ENCODE measurements around the gene TMC1. TPM values are rescaled to one million over a fixed set of nuclear protein-coding genes. Genes with fewer than 3 reads are reported as not detected.
"Not testable (repeated sequence)": the region's sequence is repeated elsewhere in the genome, so short reads cannot be mapped to it uniquely, and the experiment has no call there.

Gene TMC1
- polyA plus RNA-seq, 4 donors, result 0.63 to 1.4 (median 0.88) TPM

DNA sequence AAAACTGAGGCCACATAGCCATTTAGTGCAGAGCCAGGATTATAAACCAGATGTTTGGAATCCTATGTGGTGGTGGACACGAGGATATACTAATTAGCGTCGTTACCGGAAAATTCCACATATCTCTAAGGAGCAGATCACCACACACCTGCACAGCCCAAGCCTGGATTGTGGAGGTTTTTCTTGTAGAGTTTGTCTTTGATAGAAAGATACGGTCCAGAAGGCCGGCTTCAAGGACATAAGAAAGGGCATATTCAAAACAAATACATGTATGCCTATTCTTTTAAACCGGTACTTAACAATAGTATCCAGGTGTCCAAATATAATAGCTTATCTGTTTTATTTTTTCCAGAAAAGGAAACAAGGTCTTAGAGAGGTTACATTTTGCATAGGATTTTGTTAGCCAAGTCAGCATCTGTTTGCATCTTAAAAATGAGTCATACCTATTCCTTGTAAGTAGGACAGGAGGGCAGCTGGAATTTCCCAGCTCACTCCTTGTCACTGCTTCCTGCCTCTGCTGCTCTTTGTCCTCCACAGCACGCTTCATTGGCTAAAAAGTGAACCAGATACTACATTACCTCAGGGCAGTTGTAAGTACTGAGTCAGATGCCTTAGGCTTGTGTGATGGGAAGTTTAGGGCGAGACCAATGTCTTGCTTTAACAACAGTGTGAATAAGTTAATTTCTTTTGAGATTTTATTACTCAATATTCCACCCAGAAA is 3.6 kb downstream of the TMC1 start:
- peak in 2 of 4 donors; percentile 47 to 48 for DNase-seq (ENCODE audit: low read depth in 4 of 4, low spot score in 3 of 4)

DNA sequence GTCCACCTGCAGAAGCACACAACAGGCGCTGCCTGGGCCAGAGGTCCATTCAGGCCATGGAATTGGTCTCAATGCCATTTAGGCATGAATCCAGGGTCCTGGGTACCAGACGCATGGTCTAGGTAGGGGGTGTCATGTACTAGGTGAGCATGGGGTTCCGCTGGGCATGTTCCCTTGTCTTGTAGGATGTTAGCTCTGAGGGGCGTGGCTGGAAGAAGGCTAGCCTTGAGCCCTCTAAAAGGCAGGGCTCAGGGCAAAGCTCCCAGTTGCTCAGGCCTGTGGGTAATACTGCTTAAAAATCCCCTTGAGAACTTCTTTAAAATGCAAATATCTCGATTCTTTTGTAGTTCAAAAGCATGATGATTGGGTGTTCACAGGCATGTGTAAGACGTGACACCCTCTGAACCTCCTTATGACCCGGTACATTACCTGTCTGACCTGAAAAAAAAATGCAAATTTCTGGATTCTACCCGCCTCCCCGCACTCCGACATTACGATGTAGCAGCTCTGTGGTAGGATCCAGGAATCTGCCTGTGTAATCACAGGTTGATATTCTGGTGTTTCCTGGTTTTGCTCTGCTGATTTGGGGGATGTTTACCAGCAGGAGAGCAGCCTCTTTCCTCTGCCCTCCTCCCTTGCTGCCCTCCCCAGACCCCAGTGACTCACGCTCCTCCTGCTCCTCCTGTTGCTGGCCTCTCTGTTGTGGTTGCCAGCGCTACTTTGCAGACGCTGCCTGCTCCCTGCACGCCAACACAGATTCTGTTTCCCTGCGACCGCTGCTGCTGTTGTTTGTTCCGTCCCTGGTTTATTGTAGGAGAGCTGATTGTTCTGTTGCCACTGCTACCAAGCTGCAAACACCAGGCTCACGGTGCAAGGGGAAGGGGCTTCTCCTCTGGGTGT is 5.7 kb downstream of the TMC1 start:
- peak in 3 of 4 donors; percentile 57 to 70 (median 62) for DNase-seq (ENCODE audit: low read depth in 4 of 4, low spot score in 3 of 4)

DNA sequence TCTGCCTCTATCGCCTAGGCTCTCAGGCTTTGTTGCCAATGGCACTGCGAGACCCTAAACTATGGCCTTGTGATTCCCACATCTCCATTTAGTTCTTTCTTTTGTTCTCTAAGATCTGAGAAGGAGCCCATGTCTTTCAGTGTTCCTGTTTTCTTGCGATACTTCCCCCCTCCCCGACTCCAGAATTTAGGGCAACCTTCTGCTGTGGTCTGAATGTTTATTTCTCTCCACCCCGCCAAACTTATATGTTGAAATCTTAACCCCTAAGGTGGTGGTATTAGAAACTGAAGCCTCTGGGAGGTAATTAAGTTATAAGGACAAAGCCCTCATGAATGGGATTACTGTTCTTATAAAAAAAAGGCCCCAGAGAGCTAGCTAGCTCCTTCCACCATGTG is 6.4 kb downstream of the TMC1 start:
- DNase-seq (ENCODE audit: low read depth in 4 of 4, low spot score in 3 of 4), result no peak

- no peak for DNase-seq (ENCODE audit: low read depth in 4 of 4, low spot score in 3 of 4)
Observed at GRCh38 chr9:72529531-72529930, 8.1 kb downstream of the TMC1 start.

DNA sequence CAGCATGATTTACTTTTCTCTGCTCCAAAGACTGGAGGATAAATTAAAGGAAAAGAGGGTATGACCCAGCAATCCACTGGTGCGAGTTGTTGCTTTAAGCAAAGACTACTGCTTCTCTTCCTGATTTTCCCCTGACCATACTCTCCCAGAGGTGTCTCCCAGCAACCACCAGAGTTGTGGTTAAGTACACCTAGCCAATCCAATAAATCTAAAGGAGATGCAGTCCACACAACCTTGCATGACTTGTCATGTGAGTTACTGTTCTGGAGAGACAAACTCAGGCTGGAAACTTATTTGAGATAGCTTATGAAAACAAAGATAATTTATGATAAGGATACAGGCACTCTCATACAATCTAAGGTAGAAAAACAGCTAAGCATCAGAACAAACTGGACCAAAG is 11.9 kb downstream of the TMC1 start:
- peak in 1 of 4 donors; percentile 53 for DNase-seq (ENCODE audit: low read depth in 4 of 4, low spot score in 3 of 4)

- no peak for DNase-seq (ENCODE audit: low read depth in 4 of 4, low spot score in 3 of 4)
Observed at GRCh38 chr9:72534931-72535330, 13.5 kb downstream of the TMC1 start.

DNA sequence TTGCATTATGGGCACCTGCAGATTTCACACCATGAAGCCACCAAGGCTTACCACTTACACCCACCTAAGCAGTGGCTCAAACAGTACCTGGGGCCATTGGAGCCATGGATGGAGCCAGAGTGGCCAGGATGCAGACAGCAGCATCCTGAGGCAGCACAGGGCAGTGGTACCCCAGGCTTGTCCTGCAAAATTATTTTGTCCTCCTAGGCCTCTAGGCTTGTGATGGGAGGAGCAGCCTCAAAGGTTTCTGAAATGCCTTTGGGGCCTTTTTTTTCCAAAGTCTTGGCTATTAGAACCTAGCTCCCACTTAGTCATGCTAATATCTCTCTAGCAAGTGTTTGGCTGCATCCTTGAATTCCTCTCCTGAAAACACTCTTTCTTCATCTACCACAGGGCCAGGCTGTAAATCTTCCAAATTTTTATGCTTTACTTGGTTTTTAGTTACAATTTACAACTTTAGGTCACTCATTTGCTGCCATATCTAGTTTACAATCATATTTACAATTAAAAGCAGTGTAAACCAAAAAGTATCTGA is 15.7 kb downstream of the TMC1 start:
- DNase-seq (ENCODE audit: low read depth in 4 of 4, low spot score in 3 of 4), result no peak

GRCh38 chr9:72537671-72538070 is 16.3 kb downstream of the TMC1 start:
- DNase-seq (ENCODE audit: low read depth in 4 of 4, low spot score in 3 of 4), result no peak

DNA sequence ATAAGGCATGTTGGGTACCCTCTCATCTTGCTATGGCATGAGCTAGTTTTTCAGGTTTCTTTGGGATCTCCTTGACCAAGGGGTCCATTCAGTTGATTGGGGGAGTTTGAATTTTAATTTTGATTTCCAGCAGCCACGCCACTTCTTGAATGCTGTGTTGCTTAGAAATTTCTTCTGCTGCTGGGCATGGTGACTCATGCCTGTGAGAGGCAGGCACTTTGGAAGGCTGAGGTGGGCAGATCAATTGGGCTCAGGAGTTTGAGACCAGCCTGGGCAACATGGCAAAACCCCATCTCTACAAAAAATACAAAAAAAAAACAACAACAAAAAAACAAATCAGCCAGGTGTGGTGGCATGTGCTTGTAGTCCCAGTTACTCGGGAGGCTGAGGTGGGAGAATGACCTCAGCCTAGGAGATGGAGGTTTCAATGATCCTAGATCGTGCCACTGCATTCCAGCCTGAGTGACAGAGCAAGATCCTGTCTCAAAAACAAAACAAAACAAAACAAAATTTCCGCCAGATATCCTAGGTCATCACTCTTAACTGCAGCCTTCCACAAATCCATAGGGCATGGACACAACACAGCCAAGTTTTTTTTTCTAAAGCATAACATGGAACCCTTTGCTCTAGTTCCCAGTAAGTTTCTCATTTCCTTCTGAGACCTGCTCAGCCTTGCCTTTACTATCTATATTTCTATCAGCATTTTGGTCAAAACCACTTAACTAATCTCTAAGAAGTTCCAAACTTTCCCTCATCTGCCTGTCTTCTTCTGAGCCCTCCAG is 17.7 kb downstream of the TMC1 start:
- DNase-seq (ENCODE audit: low read depth in 4 of 4, low spot score in 3 of 4), result no peak

DNA sequence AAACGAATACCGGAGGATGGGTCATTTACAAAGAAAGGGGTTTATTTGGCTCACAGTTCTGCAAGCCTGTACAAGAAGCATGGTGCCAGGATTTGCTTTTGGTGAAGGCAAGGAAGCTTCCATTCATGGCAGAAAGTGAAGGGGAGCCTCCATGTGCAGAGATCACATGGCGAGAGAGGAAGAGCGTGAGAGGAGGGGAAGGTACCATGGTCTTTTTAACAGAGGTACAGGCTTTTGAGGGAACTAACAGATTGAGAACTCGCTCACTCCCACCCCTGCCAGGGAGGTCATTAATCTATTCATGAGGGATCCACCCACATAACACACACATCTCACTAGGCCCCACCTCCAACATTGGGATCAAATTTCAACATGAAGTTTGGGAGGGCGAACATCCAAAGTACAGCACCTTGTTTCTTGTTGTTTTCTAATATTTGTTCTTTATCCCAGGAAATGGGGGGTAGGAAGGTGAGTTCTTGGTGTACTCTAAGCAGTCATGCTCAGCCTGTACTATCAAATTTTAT is 18.5 kb downstream of the TMC1 start:
- DNase-seq (ENCODE audit: low read depth in 4 of 4, low spot score in 3 of 4), result no peak

GRCh38 chr9:72540348-72540873 is 19.0 kb downstream of the TMC1 start:
- DNase-seq (ENCODE audit: low read depth in 4 of 4, low spot score in 3 of 4), result no peak

GRCh38 chr9:72542537-72542833 is 21.1 kb downstream of the TMC1 start:
- DNase-seq (ENCODE audit: low read depth in 4 of 4, low spot score in 3 of 4), result not testable (repeated sequence)

GRCh38 chr9:72542917-72543316 is 21.5 kb downstream of the TMC1 start:
- DNase-seq (ENCODE audit: low read depth in 4 of 4, low spot score in 3 of 4), result no peak

DNA sequence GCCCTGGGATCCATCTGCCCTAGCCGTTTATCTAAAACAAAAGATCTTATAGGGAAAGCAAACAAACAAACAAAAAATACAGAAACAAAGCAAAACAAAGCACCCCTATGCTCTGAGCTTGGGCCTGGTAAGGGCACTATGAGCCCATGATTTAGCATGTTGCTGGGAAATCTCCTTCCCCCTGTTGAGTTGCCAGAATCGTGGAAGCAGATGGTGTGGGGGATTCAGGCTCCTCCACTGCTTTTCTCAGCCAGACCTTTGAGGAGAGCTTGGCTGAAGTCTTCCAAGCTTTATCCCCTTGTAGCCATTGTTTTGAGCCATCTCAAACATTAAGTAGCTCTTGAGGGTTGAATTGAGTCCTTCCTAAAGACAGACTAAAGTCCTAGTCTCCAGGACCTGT is 29.9 kb downstream of the TMC1 start:
- no peak for DNase-seq (ENCODE audit: low read depth in 4 of 4, low spot score in 3 of 4)

- DNase-seq (ENCODE audit: low read depth in 4 of 4, low spot score in 3 of 4), result no peak
Observed at GRCh38 chr9:72552356-72552755, 30.9 kb downstream of the TMC1 start.

- peak in 1 of 4 donors; percentile 22 for DNase-seq (ENCODE audit: low read depth in 4 of 4, low spot score in 3 of 4)
Observed at GRCh38 chr9:72554221-72554641, 32.8 kb downstream of the TMC1 start.

DNA sequence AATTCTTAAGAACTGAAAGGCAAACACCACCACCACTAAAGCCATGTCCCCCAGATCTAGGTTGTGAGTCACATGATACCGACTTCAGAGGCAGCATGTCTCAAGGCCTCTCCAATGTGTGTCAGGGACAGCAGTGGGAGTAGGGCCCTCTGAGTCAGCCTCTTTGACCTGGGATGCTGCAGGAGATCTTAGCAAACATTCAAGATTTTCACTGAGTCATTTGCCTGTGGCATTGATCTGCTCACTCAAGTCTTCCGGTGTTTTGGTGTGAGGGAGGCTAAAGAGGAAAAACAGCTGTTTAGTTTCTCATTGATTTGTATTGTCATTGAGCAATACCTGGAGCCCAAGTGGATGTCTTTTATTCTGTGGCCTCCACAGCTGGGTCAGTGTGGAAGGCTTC is 36.1 kb downstream of the TMC1 start:
- DNase-seq (ENCODE audit: low read depth in 4 of 4, low spot score in 3 of 4), result no peak

GRCh38 chr9:72560086-72560485 is 38.7 kb downstream of the TMC1 start:
- no peak for DNase-seq (ENCODE audit: low read depth in 4 of 4, low spot score in 3 of 4)

DNA sequence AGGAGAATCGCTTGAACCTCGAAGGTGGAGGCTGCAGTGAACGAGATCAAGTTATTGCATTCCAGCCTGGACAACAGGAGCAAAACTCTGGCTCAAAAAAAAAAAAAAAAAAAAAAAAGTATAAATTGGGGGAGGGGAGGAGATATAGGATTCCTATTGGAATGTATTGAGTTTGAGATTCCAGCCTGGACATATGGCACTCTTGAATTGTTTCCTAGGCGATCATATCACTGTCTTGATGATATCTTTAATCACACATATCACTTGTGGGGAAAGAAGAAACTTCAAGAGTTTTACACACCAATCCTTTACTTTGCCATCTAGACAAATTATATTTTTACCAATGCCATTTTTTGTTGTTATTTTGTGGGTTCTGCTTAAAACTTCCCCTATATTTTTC is 42.4 kb downstream of the TMC1 start:
- no peak for DNase-seq (ENCODE audit: low read depth in 4 of 4, low spot score in 3 of 4)

GRCh38 chr9:72564479-72565281 is 43.3 kb downstream of the TMC1 start:
- no peak for DNase-seq (ENCODE audit: low read depth in 4 of 4, low spot score in 3 of 4)
